IMR-90 (cell line): ENCODE results near the gene PPP1R9B. TPM values are rescaled to one million over a fixed set of nuclear protein-coding genes. Genes with fewer than 3 reads are reported as not detected.

Source experiments
- ATAC-seq: fragments of 200-7000 bp; cut with Tn5 transposase; 2 replicates; pipeline ENCODE4 v1.9.1; 2020; ENCODE audit warnings: low read depth, mild to moderate bottlenecking, moderate library complexity
- BruUV-seq: library from RNA; stranded (reverse); fragments of 400-500 nt; replicated peaks from 2 replicates; lab custom pipeline; 2021; lab: Mats Ljungman, UMichigan
- CTCF ChIA-PET: fragments of 300-600 bp; formaldehyde crosslinking; extraction: SDS; loops from one replicate; lab custom pipeline; 2021; ENCODE audit warnings: antibody characterized with exemption; lab: Yijun Ruan, JAX
- POLR2A ChIA-PET: fragments of 300-600 bp; sonication (Branson Sonifier 250); formaldehyde crosslinking; loops from one replicate; lab custom pipeline; 2022; ENCODE audit warnings: antibody characterized with exemption; ENCODE audit not compliant: unreplicated experiment; lab: Charles Lee
- DNase-seq: peaks from one replicate; pipeline ENCODE4 v3.0.0; 2013
- H2AFZ ChIP-seq: replicated peaks from 2 replicates; pipeline ENCODE3; 2013; ENCODE audit warnings: low read length, mild to moderate bottlenecking; ENCODE audit not compliant: poor library complexity
- H2AK5ac ChIP-seq: 2 replicates; pipeline ENCODE4 v1.6.1; 2013; ENCODE audit warnings: low read depth, low read length, inconsistent platforms
- H2AK9ac ChIP-seq: replicated peaks from 2 replicates; pipeline ENCODE3; 2013; ENCODE audit warnings: mild to moderate bottlenecking, low read depth, low read length, moderate library complexity; ENCODE audit not compliant: poor library complexity
- H2BK120ac ChIP-seq: 2 replicates; pipeline ENCODE4 v1.6.1; 2013; ENCODE audit warnings: low read depth, low read length, inconsistent platforms
- H2BK15ac ChIP-seq: 3 replicates; pipeline ENCODE4 v1.6.1; 2013; ENCODE audit warnings: low read depth, low read length, inconsistent platforms
- H2BK20ac ChIP-seq: 2 replicates; pipeline ENCODE4 v1.6.1; 2013; ENCODE audit warnings: low read depth, mild to moderate bottlenecking, inconsistent platforms, low read length, moderate library complexity
- H2BK5ac ChIP-seq: 2 replicates; pipeline ENCODE4 v1.6.1; 2013; ENCODE audit warnings: mild to moderate bottlenecking, low read depth, low read length, inconsistent platforms; ENCODE audit not compliant: poor library complexity, severe bottlenecking
- H3K14ac ChIP-seq: replicated peaks from 2 replicates; pipeline ENCODE4 v1.6.1; 2013; ENCODE audit warnings: low read depth, low read length, inconsistent platforms
- H3K18ac ChIP-seq: 2 replicates; pipeline ENCODE4 v1.6.1; 2013; ENCODE audit warnings: low read depth, low read length, control low read depth
- H3K23ac ChIP-seq: 2 replicates; pipeline ENCODE4 v1.6.1; 2013; ENCODE audit warnings: low read depth, low read length, inconsistent platforms
- H3K27ac ChIP-seq: 2 replicates; pipeline ENCODE4 v1.5.1; 2013; ENCODE audit warnings: mild to moderate bottlenecking, control low read depth, low read length; ENCODE audit not compliant: insufficient read depth
- H3K27me3 ChIP-seq: 2 replicates; pipeline ENCODE4 v1.6.1; 2013; ENCODE audit warnings: low read length; ENCODE audit not compliant: control insufficient read depth, insufficient read depth
- H3K36me3 ChIP-seq: 2 replicates; pipeline ENCODE4 v1.6.1; 2013; ENCODE audit warnings: low read length, mixed read lengths; ENCODE audit not compliant: control insufficient read depth, insufficient read depth
- H3K4ac ChIP-seq: 2 replicates; pipeline ENCODE4 v1.6.1; 2013; ENCODE audit warnings: low read depth, low read length, inconsistent platforms
- H3K4me1 ChIP-seq: 2 replicates; pipeline ENCODE4 v1.6.1; 2013; ENCODE audit warnings: low read length, mixed read lengths; ENCODE audit not compliant: control insufficient read depth, insufficient read depth
- H3K4me2 ChIP-seq: 2 replicates; pipeline ENCODE4 v1.6.1; 2013; ENCODE audit warnings: low read depth, mild to moderate bottlenecking, control low read depth, low read length, moderate library complexity
- H3K4me3 ChIP-seq: 2 replicates; pipeline ENCODE4 v1.5.1; 2013; ENCODE audit warnings: low read depth, mild to moderate bottlenecking, control low read depth, low read length, moderate library complexity; ENCODE audit not compliant: insufficient read depth
- H3K56ac ChIP-seq: 2 replicates; pipeline ENCODE4 v1.6.1; 2013; ENCODE audit warnings: low read length, inconsistent platforms; ENCODE audit not compliant: insufficient read depth; ENCODE audit errors: extremely low read depth
- H3K79me1 ChIP-seq, 2 experiments: 2 replicates each; pipeline ENCODE4 v1.6.1; 2013; ENCODE audit warnings: low read length in 2 of 2, inconsistent platforms in 1 of 2, low read depth in 1 of 2
- H3K9ac ChIP-seq: 2 replicates; pipeline ENCODE4 v1.6.1; 2013; ENCODE audit warnings: low read depth, low read length, control low read depth
- H3K9me1 ChIP-seq: 2 replicates; pipeline ENCODE4 v1.6.1; 2013; ENCODE audit warnings: low read length, inconsistent platforms; ENCODE audit not compliant: insufficient read depth
- H3K9me3 ChIP-seq: 2 replicates; pipeline ENCODE4 v1.6.1; 2013; ENCODE audit warnings: low read length; ENCODE audit not compliant: control insufficient read depth, insufficient read depth
- H4K20me1 ChIP-seq: 2 replicates; pipeline ENCODE4 v1.6.1; 2013; ENCODE audit warnings: low read length, inconsistent platforms; ENCODE audit not compliant: insufficient read depth
- H4K5ac ChIP-seq: 2 replicates; pipeline ENCODE4 v1.6.1; 2013; ENCODE audit warnings: mild to moderate bottlenecking, low read depth, low read length, control low read depth
- H4K8ac ChIP-seq, 2 experiments: 2 replicates each; pipeline ENCODE4 v1.6.1; 2013; ENCODE audit warnings: low read depth in 2 of 2, low read length in 2 of 2, control low read depth in 1 of 2, inconsistent platforms in 1 of 2
- H4K91ac ChIP-seq: 2 replicates; pipeline ENCODE4 v1.6.1; 2013; ENCODE audit warnings: low read depth, low read length, inconsistent platforms; ENCODE audit not compliant: insufficient read depth
- MXI1 ChIP-seq: IDR thresholded peaks from 2 replicates; pipeline ENCODE4 v1.6.1; 2012; ENCODE audit warnings: low read depth, mild to moderate bottlenecking, low read length, moderate library complexity, borderline replicate concordance
- RAD21 ChIP-seq: IDR thresholded peaks from 2 replicates; pipeline ENCODE4 v1.6.1; 2012; ENCODE audit warnings: low read length, improper control_type of control experiment
- WGBS, 2 experiments: methylation state at CpG; one replicate each; pipeline versions ENCODE4 v1.1.5 to v1.1.7; 2013; ENCODE audit warnings: missing lambda C conversion rate in 2 of 2; ENCODE audit not compliant: insufficient read length in 1 of 2; ENCODE audit errors: extremely low coverage in 2 of 2; 5-methylcytosine and 5-hydroxymethylcytosine counted together
- dilution Hi-C: fragments of 300-500 bp; cut with HindIII; formaldehyde crosslinking; loops from one replicate; pipeline ENCODE4 v1.14.3; 2018; ENCODE audit warnings: low sequenced_read_pairs; ENCODE audit not compliant: unreplicated experiment
- in situ Hi-C: fragments of 300-500 bp; cut with MboI; formaldehyde crosslinking; loops from 3 replicates; pipeline ENCODE4 v1.14.3; 2019; ENCODE audit warnings: low sequenced_read_pairs, inconsistent platforms, mixed read lengths
- intact Hi-C: fragments of 100-400 bp; cut with micrococcal nuclease; formaldehyde crosslinking; loops from 2 replicates; pipeline ENCODE4 v1.10.0; 2022
- polyA plus RNA-seq, 3 experiments: library from polyadenylated mRNA; depleted of rRNA; stranded (reverse); fragments of >200 nt; gene quantifications; 2 replicates each; pipeline ENCODE4 v1.2.3, GENCODE V29; 2012; ENCODE audit warnings: low replicate concordance in 1 of 3
- total RNA-seq: library from RNA; depleted of rRNA; stranded (reverse); fragments of >200 nt; gene quantifications from 2 replicates; pipeline ENCODE4 v1.2.3, GENCODE V29; 2012

PPP1R9B gene
- total and polyA plus RNA-seq, 2 of the 4 experiments (the other 2 are of a cell fraction), result 23.0 to 28.0 TPM

- H3K4ac ChIP-seq, result no peak overlapping the region; the same call in 1 of the 2 replicates
- H2AK9ac ChIP-seq, result no peak overlapping the region
- H3K56ac ChIP-seq, result no peak overlapping the region
- 92% methylated on average over 2 of the region's 8 CpGs; no CpG with 5 or more reads in 1 of the 2 experiments for WGBS, 2 experiments
- H2BK5ac ChIP-seq, result no peak overlapping the region
- H3K4me2 ChIP-seq, result no peak overlapping the region
- no peak overlapping the region for H3K18ac ChIP-seq
- no peak overlapping the region for H4K8ac ChIP-seq
- H2AFZ ChIP-seq, result no peak overlapping the region
- no peaks in the 10 kb centered on the region for H3K36me3 ChIP-seq
- POLR2A ChIA-PET, result no interaction called here
- H4K5ac ChIP-seq, result no peak overlapping the region
- H3K27ac ChIP-seq, result no peak overlapping the region
- H3K9ac ChIP-seq, result no peak overlapping the region
- in situ Hi-C loops (no loop called here), dilution Hi-C loops (no loop called here), intact Hi-C loops (no loop called here)
- no peaks in the 10 kb centered on the region for H3K27me3 ChIP-seq
- CTCF ChIA-PET, result interaction anchor here (0.7 to 2.2 kb wide), 8 partner anchors 9 to 132 kb away, joined by 3 to 12 read pairs (median 3); no protein-coding TSS in a partner anchor
- no peaks in the 10 kb centered on the region for H4K20me1 ChIP-seq
- H2BK20ac ChIP-seq, result no peak overlapping the region
- no TSS peak for BruUV-seq
- H3K9me3 ChIP-seq, result no peaks in the 10 kb centered on the region
- no peaks in the 10 kb centered on the region for H3K9me1 ChIP-seq
- no peak overlapping the region for H3K23ac ChIP-seq
- no peak overlapping the region for H3K14ac ChIP-seq
- TF ChIP-seq RAD21 (no peak), MXI1 (no peak)
- peaks cover 5% of the 10 kb centered on the region; the same call in 1 of the 2 replicates for H3K4me1 ChIP-seq
- no peak overlapping the region for H2BK120ac ChIP-seq
- H4K91ac ChIP-seq, result no peak overlapping the region
- no peak overlapping the region for H3K4me3 ChIP-seq
- H2BK15ac ChIP-seq, result no peak overlapping the region
- peaks cover 0 to 5% of the 10 kb centered on the region in 2 experiments; a peak in 1 of 4 replicates for H3K79me1 ChIP-seq
- DNase-seq, result no peak
- H2AK5ac ChIP-seq, result no peak overlapping the region
- no peak for ATAC-seq
Measured at GRCh38 chr17:50162466-50163254, 12.2 kb upstream of the PPP1R9B start.
